Ascending aorta (tissue), 2 donors: ENCODE results near the gene UBE2C. TPM values are rescaled to one million over a fixed set of nuclear protein-coding genes. Genes with fewer than 3 reads are reported as not detected.
A peak's percentile ranks its signal among the peaks of the same experiment; 100 is the strongest.

Source experiments
- DNase-seq, 2 donors: peaks; one replicate each; pipeline ENCODE4 v3.0.0-alpha.2; 2019; ENCODE audit warnings: low spot score in 2 of 2
- H3K27ac ChIP-seq, 2 donors: fragments of 200-600 bp; sonication (generic); one replicate each; pipeline ENCODE4 v1.5.1; 2016 to 2017; ENCODE audit warnings: mild to moderate bottlenecking in 1 of 2
- H3K27me3 ChIP-seq: fragments of 200-600 bp; sonication (generic); one replicate; pipeline ENCODE4 v1.5.1; 2017
- H3K36me3 ChIP-seq, 2 donors: fragments of 200-600 bp; sonication (generic); one replicate each; pipeline ENCODE4 v1.5.1; 2016
- H3K4me1 ChIP-seq, 2 donors: fragments of 200-600 bp; sonication (generic); one replicate each; pipeline ENCODE4 v1.5.1; 2016 to 2017; ENCODE audit warnings: mild to moderate bottlenecking in 1 of 2
- H3K4me3 ChIP-seq, 2 donors: fragments of 200-600 bp; sonication (generic); one replicate each; pipeline ENCODE4 v1.5.1; 2016 to 2017; ENCODE audit warnings: mild to moderate bottlenecking in 1 of 2
- H3K9me3 ChIP-seq, 2 donors: fragments of 200-600 bp; sonication (generic); one replicate each; pipeline ENCODE4 v1.5.1; 2016
- CTCF ChIP-seq, 3 experiments: fragments of 200-600 bp in 2 of 3; fragments of 450-650 bp in 1 of 3; sonication (generic) in 2 of 3; IDR thresholded peaks; one replicate each; pipeline ENCODE4 v1.5.1; 2016 to 2019; ENCODE audit warnings: antibody characterized with exemption in 3 of 3, mild to moderate bottlenecking in 1 of 3, moderate library complexity in 1 of 3
- intact Hi-C: fragments of 100-400 bp; cut with DNase I; formaldehyde crosslinking; loops from one replicate; pipeline ENCODE4 v1.15.1; 2023
- total RNA-seq: library from RNA; depleted of rRNA; stranded (reverse); fragments of >200 nt; gene quantifications from one replicate; pipeline ENCODE4 v1.1.0, GENCODE V29; 2016

Gene UBE2C
- total RNA-seq, 1 donor from 2014 or later = not detected

DNA sequence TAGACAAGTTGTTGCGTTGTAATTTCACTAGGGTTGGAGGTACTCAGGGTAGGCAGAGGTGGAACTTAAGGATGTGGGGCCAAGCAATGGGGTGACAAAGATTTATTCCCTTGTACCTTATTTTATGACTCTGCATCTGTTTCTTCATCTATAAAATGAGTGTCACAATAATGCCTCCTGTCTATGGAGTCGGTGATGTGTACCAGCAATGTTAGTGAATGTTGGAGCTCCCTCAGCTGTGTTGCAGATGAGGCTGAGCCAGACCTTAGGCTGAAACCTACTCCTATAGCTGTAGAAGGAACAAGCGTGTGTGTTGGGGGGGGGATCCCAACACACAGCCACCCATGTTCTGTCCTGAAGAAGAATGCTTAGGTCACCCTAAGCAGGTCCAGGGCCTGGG lies 4.5 kb downstream of the UBE2C start:
- no peak for TF ChIP-seq CTCF (IDR thresholded peaks at IDR 0.05)
- H3K4me3 ChIP-seq = no peak overlapping the region
- H3K4me1 ChIP-seq = peaks cover 11 to 16% of the 10 kb centered on the region in 2 donors
- intact Hi-C loops = no loop called here
- no peaks in the 10 kb centered on the region for H3K9me3 ChIP-seq
- H3K36me3 ChIP-seq = no peaks in the 10 kb centered on the region
- DNase-seq = no peak
- H3K27me3 ChIP-seq = no peaks in the 10 kb centered on the region
- peak overlapping the region; percentile 87 to 94 for H3K27ac ChIP-seq

DNA sequence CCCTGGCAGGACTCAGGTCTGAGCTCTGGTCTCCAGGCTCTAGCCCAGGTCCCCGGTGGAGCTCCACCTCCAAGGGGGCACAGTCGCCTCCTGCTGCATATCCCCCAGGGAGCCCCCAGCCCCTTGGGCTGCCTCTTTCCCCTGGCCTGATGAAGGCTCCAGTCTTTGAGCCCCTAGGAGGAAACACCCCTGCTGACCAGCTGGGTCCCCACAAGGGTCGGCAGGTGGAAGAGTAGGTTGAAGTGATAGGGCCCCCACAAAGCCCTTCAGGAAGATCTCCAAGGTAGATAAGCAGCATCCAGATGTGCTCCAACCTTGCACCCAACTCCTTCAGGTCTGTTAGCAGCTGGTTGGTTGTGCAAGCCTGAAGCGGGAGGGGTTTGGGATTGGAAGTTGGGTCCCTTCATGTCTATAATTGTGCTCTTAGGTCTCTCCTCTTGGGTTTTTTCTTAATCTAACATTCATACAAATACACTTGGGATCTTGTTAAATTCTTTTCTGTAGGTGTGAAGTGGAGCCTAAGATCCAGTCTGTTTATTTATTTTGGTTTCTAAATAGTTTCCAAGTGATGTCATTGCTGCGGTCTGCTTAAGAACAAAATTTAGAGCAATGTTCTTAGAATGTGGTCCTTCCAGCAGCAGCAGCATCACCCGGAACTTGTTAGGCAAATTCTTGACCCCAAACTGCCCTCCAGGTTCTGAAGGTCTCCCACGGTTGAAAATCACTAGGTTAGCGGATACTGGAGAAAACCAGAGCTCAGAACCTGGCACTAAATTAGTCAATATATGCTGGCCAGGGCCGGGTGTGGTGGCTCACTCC lies 5.1 kb downstream of the UBE2C start:
- Histone ChIP-seq H3K9me3 (no peaks in the 10 kb centered on the region), H3K36me3 (no peaks in the 10 kb centered on the region), H3K27me3 (no peaks in the 10 kb centered on the region), H3K4me1 (peaks cover 11 to 20% of the 10 kb centered on the region in 2 donors), H3K27ac (peak overlapping the region; percentile 87 to 94), H3K4me3 (no peak overlapping the region)
- DNase-seq = no peak
- TF ChIP-seq CTCF (IDR thresholded peaks at IDR 0.05) = no peak
- intact Hi-C loops = no loop called here

DNA sequence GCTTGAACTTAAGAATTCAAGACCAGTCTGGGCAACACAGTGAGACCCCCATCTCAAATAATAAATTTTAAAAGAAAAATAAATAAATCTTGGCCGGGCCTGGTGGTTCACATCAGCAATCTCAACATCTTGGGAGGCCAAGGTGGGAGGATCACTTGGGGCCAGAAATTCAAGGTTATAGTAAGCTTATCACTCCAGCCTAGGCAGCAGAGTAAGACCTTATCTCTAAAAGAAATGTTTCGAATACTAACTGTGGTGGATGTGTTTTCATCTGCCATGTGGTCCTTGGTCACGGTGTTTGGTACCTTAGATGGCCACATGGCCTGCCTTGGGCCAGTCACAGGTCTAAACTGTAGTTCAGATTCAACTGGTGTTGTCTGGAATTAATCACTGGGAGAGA lies 5.8 kb downstream of the UBE2C start:
- peaks cover 6 to 23% of the 10 kb centered on the region in 2 donors for H3K4me1 ChIP-seq
- no peak overlapping the region for H3K4me3 ChIP-seq
- DNase-seq = no peak
- no peaks in the 10 kb centered on the region for H3K9me3 ChIP-seq
- no peaks in the 10 kb centered on the region for H3K36me3 ChIP-seq
- H3K27ac ChIP-seq = peak overlapping the region; percentile 87 to 94
- intact Hi-C loops = no loop called here
- TF ChIP-seq CTCF (IDR thresholded peaks at IDR 0.05) = no peak
- no peaks in the 10 kb centered on the region for H3K27me3 ChIP-seq

GRCh38 chr20:45819466-45819865 lies 7.0 kb downstream of the UBE2C start:
- no peak for TF ChIP-seq CTCF (IDR thresholded peaks at IDR 0.05)
- intact Hi-C loops = no loop called here

GRCh38 chr20:45821947-45822346 lies 9.5 kb downstream of the UBE2C start:
- no peaks in the 10 kb centered on the region for H3K27me3 ChIP-seq

More at GRCh38 chr20:45819466-45819865, 7.0 kb downstream of the UBE2C start:
- Histone ChIP-seq H3K4me3 (no peak overlapping the region), H3K27me3 (no peaks in the 10 kb centered on the region), H3K36me3 (no peaks in the 10 kb centered on the region), H3K4me1 (peaks cover 6 to 29% of the 10 kb centered on the region in 2 donors), H3K9me3 (no peaks in the 10 kb centered on the region), H3K27ac (no peak overlapping the region)
- DNase-seq = no peak

More at GRCh38 chr20:45821947-45822346, 9.5 kb downstream of the UBE2C start:
- Histone ChIP-seq H3K4me1 (peaks cover 15 to 38% of the 10 kb centered on the region in 2 donors), H3K27ac (peak overlapping the region in 1 of 2 donors; percentile 14), H3K36me3 (no peaks in the 10 kb centered on the region), H3K9me3 (no peaks in the 10 kb centered on the region), H3K4me3 (no peak overlapping the region)
- intact Hi-C loops = no loop called here
- TF ChIP-seq CTCF (IDR thresholded peaks at IDR 0.05) = no peak
- no peak for DNase-seq
